HG03108 (cell line): ENCODE results near the gene TIGD3.

Source experiments
- ATAC-seq: cut with Tn5 transposase; IDR thresholded peaks from one replicate; pipeline ENCODE4 v1.9.1; 2021; ENCODE audit warnings: moderate library complexity; ENCODE audit not compliant: unreplicated experiment

Gene TIGD3

DNA sequence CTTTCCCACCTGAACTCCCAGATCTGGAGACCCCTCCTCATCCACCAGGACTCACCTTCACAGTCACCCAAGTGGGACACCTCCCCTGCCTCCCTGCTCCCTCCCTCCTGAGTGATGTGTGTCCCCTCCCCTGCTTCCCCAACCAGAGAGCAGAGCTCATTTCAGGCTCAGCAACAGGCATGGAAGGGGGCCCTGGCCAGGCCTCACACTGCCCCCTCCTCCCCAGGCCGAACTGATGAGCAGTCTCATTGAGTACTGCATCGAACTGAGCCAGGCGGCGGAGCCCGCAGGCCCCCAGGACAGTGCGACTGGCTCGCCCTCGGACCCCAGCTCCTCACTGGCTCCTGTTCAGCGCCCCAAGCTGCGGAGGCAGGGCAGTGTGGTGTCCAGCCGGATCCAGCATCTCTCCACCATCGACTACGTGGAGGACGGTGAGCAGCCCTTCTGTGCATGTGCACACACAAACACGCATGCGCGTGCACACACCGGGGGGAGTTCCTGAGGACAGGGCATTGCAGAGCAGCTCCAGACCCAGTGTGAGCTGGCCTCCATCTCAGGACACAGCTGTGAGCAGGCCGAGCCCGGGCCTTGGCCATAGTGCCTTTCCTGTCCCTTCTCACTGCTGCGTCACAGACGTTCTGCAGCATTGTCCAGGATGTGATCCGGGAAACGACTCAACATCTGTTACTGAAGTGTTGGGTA is 50.2 kb downstream of the TIGD3 start:
- no peak for ATAC-seq
